ENCODE results near the gene SLC16A1.
A peak's percentile ranks its signal among the peaks of the same experiment; 100 is the strongest.

- peak; percentile 34; the same call in 1 of the 2 replicates for TF ChIP-seq EP300 (IDR thresholded peaks at IDR 0.05; ENCODE audit: borderline replicate concordance)
- no peak for TF ChIP-seq TAF1 (IDR thresholded peaks at IDR 0.05; ENCODE audit: low read depth)
- TF ChIP-seq MAX (IDR thresholded peaks at IDR 0.05), result no peak
- TF ChIP-seq REST (IDR thresholded peaks at IDR 0.05; ENCODE audit: low read depth), result no peak
- TF ChIP-seq YY1 (IDR thresholded peaks at IDR 0.05; ENCODE audit: low read depth), result no peak
- no peak for TF ChIP-seq CREB1 (IDR thresholded peaks at IDR 0.05; ENCODE audit: low read depth)
- TF ChIP-seq RAD21 (IDR thresholded peaks at IDR 0.05; ENCODE audit: low read depth), result no peak
- no peak for TF ChIP-seq EGR1 (IDR thresholded peaks at IDR 0.05)
- no peak for TF ChIP-seq CEBPB (IDR thresholded peaks at IDR 0.05)
- no peak for TF ChIP-seq FOXM1 (IDR thresholded peaks at IDR 0.05; ENCODE audit: borderline replicate concordance, low read depth)
- TF ChIP-seq TCF12 (IDR thresholded peaks at IDR 0.05; ENCODE audit: low read depth), result no peak
- TF ChIP-seq TEAD4 (IDR thresholded peaks at IDR 0.05), result peak; percentile 56; the same call in 1 of the 2 replicates
Measured at GRCh38 chr1:112866151-112866550, 89.8 kb downstream of the SLC16A1 start.

All from Ishikawa (cell line).